ENCODE measurements around the gene LAMC3. TPM values are rescaled to one million over a fixed set of nuclear protein-coding genes. Genes with fewer than 3 reads are reported as not detected.
A peak's percentile ranks its signal among the peaks of the same experiment; 100 is the strongest.

Gene LAMC3
- total RNA-seq, 1 donor from 2014 or later = 1.0 TPM

DNA sequence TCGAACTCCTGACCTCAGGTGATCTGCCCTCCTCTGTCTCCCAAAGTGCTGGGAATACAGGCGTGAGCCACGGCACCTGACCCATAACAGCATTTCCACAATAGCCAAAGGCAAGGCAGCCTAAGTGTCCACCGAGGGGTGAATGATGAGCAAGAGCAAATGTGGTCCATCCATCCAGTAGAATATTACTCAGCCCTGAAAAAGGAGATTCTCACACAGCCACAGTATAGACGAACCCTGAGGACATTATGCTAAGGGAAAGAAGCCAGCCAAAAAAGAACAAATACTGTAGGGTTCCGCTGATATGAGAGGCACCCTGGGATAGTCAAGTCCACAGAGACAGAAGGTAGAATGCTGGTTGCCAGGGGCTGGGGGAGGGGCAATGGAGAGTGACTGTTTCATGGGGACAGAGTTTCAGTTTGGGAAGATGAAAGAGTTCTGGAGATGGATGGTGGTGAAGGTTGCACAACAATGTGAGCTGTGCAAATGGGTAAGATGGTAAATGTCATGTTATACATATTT is 7.0 kb downstream of the LAMC3 start:
- TF ChIP-seq, protein P1, sequence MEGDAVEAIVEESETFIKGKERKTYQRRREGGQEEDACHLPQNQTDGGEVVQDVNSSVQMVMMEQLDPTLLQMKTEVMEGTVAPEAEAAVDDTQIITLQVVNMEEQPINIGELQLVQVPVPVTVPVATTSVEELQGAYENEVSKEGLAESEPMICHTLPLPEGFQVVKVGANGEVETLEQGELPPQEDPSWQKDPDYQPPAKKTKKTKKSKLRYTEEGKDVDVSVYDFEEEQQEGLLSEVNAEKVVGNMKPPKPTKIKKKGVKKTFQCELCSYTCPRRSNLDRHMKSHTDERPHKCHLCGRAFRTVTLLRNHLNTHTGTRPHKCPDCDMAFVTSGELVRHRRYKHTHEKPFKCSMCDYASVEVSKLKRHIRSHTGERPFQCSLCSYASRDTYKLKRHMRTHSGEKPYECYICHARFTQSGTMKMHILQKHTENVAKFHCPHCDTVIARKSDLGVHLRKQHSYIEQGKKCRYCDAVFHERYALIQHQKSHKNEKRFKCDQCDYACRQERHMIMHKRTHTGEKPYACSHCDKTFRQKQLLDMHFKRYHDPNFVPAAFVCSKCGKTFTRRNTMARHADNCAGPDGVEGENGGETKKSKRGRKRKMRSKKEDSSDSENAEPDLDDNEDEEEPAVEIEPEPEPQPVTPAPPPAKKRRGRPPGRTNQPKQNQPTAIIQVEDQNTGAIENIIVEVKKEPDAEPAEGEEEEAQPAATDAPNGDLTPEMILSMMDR (IDR thresholded peaks at IDR 0.05) = no peak
- H3K36me3 Mint-ChIP-seq (ENCODE audit: unreplicated experiment) = no peaks in the 10 kb centered on the region
- no peak overlapping the region for H3K27ac Mint-ChIP-seq (ENCODE audit: unreplicated experiment)
- H3K4me1 Mint-ChIP-seq (ENCODE audit: unreplicated experiment) = peaks cover 18% of the 10 kb centered on the region
- peaks cover 19% of the 10 kb centered on the region for H3K27me3 Mint-ChIP-seq (ENCODE audit: unreplicated experiment)
- peaks cover 4% of the 10 kb centered on the region for H3K9me3 Mint-ChIP-seq (ENCODE audit: unreplicated experiment)
- DNase-seq (ENCODE audit: extremely low spot score, unreplicated experiment) = no peak
- H3K4me3 Mint-ChIP-seq (ENCODE audit: unreplicated experiment) = no peak overlapping the region

DNA sequence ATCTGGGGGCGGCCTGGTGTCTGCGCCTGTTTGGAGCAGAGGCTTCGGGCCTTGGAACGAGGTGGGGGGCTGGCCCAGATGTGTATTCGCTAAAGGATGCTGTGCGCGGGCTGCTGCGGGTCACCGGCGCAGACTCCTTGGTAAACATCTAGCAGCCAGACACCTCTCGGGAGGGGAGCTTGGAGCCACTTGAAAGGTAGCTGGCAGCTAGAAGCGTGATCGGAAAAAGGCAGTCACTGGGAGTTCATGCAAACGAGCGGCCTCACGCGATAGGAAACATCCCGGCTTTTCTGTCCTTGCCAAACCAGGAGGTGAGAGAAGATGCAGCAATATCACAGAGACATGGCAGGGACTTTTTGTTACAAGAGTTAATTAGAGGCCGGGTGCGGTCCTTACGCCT is 8.1 kb downstream of the LAMC3 start:
- H3K4me1 Mint-ChIP-seq (ENCODE audit: unreplicated experiment) = peaks cover 12% of the 10 kb centered on the region
- TF ChIP-seq, protein P1 (IDR thresholded peaks at IDR 0.05) = no peak
- H3K4me3 Mint-ChIP-seq (ENCODE audit: unreplicated experiment) = no peak overlapping the region
- peaks cover 4% of the 10 kb centered on the region for H3K9me3 Mint-ChIP-seq (ENCODE audit: unreplicated experiment)
- H3K27ac Mint-ChIP-seq (ENCODE audit: unreplicated experiment) = no peak overlapping the region
- no peaks in the 10 kb centered on the region for H3K36me3 Mint-ChIP-seq (ENCODE audit: unreplicated experiment)
- DNase-seq (ENCODE audit: extremely low spot score, unreplicated experiment) = no peak
- peaks cover 12% of the 10 kb centered on the region for H3K27me3 Mint-ChIP-seq (ENCODE audit: unreplicated experiment)

DNA sequence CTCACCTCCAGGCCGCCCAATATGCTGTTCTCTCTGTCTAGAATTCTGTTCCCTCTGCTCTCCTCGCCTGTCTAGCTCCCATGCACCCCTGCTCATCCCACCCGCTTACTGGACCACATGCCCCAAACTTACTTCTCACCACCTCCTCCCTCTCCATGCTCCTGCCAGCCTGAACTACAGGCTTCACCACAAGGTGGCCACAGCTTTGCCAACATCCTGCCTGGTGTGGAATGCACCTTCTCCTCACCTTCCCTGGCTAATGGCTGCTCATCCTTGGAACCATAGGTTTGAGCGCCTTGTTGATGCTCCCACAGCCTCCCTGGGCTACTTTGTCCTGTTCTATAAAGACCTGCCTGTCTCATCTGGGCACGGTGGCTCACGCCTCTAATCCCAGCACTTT is 9.6 kb downstream of the LAMC3 start:
- Mint-ChIP-seq H3K27ac (ENCODE audit: unreplicated experiment) (no peak overlapping the region), H3K4me3 (ENCODE audit: unreplicated experiment) (no peak overlapping the region), H3K9me3 (ENCODE audit: unreplicated experiment) (peaks cover 4% of the 10 kb centered on the region), H3K36me3 (ENCODE audit: unreplicated experiment) (no peaks in the 10 kb centered on the region), H3K4me1 (ENCODE audit: unreplicated experiment) (peaks cover 5% of the 10 kb centered on the region), H3K27me3 (ENCODE audit: unreplicated experiment) (peaks cover 22% of the 10 kb centered on the region)
- TF ChIP-seq, protein P1 (IDR thresholded peaks at IDR 0.05) = peak; percentile 30
- no peak for DNase-seq (ENCODE audit: extremely low spot score, unreplicated experiment)

DNA sequence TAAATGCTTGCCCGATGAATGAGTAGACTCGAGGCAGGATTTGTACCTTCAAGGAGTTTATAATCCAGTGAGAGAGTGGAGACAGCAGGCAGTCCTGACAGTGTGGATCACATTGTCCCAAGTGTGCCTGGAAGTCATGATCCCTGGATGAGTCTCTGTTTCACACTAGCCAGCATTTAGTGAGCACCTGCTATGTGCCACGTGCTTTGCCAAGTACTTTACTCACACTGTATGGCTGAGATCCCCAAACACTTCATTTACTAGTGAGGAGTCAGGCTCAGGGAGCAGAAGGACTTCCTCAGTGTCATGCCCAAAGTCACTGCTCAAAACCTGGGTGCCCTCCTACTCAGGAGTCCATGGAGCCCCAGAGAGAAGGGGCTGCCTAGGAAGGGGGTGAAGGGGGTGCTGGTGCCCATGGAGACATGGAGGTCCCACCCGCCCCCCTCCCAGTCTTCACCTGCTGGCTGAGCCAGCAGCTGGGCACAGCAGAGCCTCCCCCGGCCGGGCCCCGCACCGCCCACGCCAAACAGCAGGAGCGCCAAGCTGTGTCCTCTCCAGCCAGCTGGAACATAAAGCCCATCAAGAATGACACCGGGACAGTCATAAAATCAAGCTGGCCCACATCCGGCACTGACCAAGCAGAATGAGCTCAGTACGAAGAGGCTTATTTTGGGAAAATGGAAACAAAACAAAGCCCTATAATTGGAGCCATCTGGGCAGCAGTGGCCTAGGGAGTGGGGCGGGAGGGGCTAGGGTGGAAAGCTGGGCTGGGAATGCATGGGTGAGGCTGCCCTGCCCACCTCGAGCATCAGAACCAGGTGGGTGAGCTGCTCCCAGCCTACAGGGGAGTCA is 10.6 kb downstream of the LAMC3 start:
- H3K4me1 Mint-ChIP-seq (ENCODE audit: unreplicated experiment) = peaks cover 2% of the 10 kb centered on the region
- H3K27ac Mint-ChIP-seq (ENCODE audit: unreplicated experiment) = no peak overlapping the region
- H3K27me3 Mint-ChIP-seq (ENCODE audit: unreplicated experiment) = peaks cover 31% of the 10 kb centered on the region
- no peak overlapping the region for H3K4me3 Mint-ChIP-seq (ENCODE audit: unreplicated experiment)
- DNase-seq (ENCODE audit: extremely low spot score, unreplicated experiment) = no peak
- no peaks in the 10 kb centered on the region for H3K36me3 Mint-ChIP-seq (ENCODE audit: unreplicated experiment)
- H3K9me3 Mint-ChIP-seq (ENCODE audit: unreplicated experiment) = peaks cover 4% of the 10 kb centered on the region
- TF ChIP-seq, protein P1 (IDR thresholded peaks at IDR 0.05) = no peak

DNA sequence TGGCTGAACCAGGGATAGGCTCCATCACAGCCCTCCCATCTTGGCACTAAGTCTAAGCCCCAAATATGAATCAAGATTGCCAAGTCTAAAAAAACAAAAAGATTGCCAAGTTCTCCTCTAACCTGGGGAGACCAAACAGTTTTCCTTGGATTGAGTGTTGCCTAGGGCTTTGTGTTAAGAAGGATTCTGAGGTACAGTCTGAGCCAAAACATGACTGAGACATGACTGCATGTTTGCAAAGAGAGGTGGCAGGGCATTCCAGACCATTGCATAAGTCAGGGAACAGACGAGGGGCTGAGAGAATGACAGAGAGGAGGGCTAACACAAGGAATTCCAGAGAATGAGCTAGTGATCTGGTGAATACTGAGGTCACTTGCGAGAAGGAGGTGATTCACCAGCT is 11.4 kb downstream of the LAMC3 start:
- Mint-ChIP-seq H3K9me3 (ENCODE audit: unreplicated experiment) (peaks cover 4% of the 10 kb centered on the region), H3K27ac (ENCODE audit: unreplicated experiment) (no peak overlapping the region), H3K4me3 (ENCODE audit: unreplicated experiment) (no peak overlapping the region), H3K27me3 (ENCODE audit: unreplicated experiment) (peaks cover 37% of the 10 kb centered on the region), H3K36me3 (ENCODE audit: unreplicated experiment) (no peaks in the 10 kb centered on the region), H3K4me1 (ENCODE audit: unreplicated experiment) (peaks cover 2% of the 10 kb centered on the region)
- TF ChIP-seq, protein P1 (IDR thresholded peaks at IDR 0.05) = no peak
- no peak for DNase-seq (ENCODE audit: extremely low spot score, unreplicated experiment)
